Cardiac septum (tissue), 1 donor: ENCODE measurements around the gene ASCL2. TPM values are rescaled to one million over a fixed set of nuclear protein-coding genes. Genes with fewer than 3 reads are reported as not detected.
A peak's percentile ranks its signal among the peaks of the same experiment; 100 is the strongest.

Source experiments
- DNase-seq: peaks from one replicate; pipeline ENCODE4 v3.0.0-alpha.2; 2020; ENCODE audit warnings: low spot score
- intact Hi-C: fragments of 100-400 bp; cut with DNase I; formaldehyde crosslinking; loops from one replicate; pipeline ENCODE4 v1.14.0; 2022
- total RNA-seq: library from RNA; stranded (reverse); fragmentation: NEBNext Ultra II Directional; extraction: Animal tissue kit (Norgen Biotek cat#: 25700); gene quantifications from one replicate; pipeline ENCODE4 v1.2.1, GENCODE V29; 2021
- donor health status: DM: no; HTN: no; CAD: no.

ASCL2 gene
- total RNA-seq, 1 donor from 2014 or later, result not detected

- peak; percentile 35 for DNase-seq
- intact Hi-C loops, result no loop called here
Observed at GRCh38 chr11:2265854-2266585, 4.4 kb downstream of the ASCL2 start.

- peak; percentile 74 for DNase-seq
- intact Hi-C loops, result no loop called here
Observed at GRCh38 chr11:2265396-2265795, 5.0 kb downstream of the ASCL2 start.

- intact Hi-C loops, result no loop called here
- DNase-seq, result peak; percentile 58
Observed at GRCh38 chr11:2264366-2265053, 5.9 kb downstream of the ASCL2 start.

GRCh38 chr11:2263724-2264360, 6.5 kb downstream of the ASCL2 start:
- peak; percentile 58 for DNase-seq
- intact Hi-C loops, result no loop called here

GRCh38 chr11:2263071-2263565, 7.3 kb downstream of the ASCL2 start:
- intact Hi-C loops, result no loop called here
- no peak for DNase-seq

- intact Hi-C loops, result no loop called here
- peak; percentile 66 for DNase-seq
Observed at GRCh38 chr11:2262301-2263070, 7.9 kb downstream of the ASCL2 start.

GRCh38 chr11:2261436-2262230, 8.8 kb downstream of the ASCL2 start:
- intact Hi-C loops, result no loop called here
- DNase-seq, result peak; percentile 55

GRCh38 chr11:2260491-2261364, 9.7 kb downstream of the ASCL2 start:
- intact Hi-C loops, result no loop called here
- peak; percentile 69 for DNase-seq

GRCh38 chr11:2259897-2260451, 10.4 kb downstream of the ASCL2 start:
- DNase-seq, result peak; percentile 36
- intact Hi-C loops, result no loop called here

GRCh38 chr11:2259466-2259830, 10.9 kb downstream of the ASCL2 start:
- intact Hi-C loops, result no loop called here
- peak; percentile 67 for DNase-seq

- peak; percentile 71 for DNase-seq
- intact Hi-C loops, result no loop called here
Observed at GRCh38 chr11:2258501-2259465, 11.6 kb downstream of the ASCL2 start.

GRCh38 chr11:2256951-2257700, 13.3 kb downstream of the ASCL2 start:
- intact Hi-C loops, result no loop called here
- DNase-seq, result peak; percentile 73

GRCh38 chr11:2256293-2256913, 14.0 kb downstream of the ASCL2 start:
- DNase-seq, result peak; percentile 53
- intact Hi-C loops, result no loop called here

GRCh38 chr11:2252018-2252417, 18.4 kb downstream of the ASCL2 start:
- intact Hi-C loops, result no loop called here
- DNase-seq, result no peak

GRCh38 chr11:2251138-2251537, 19.2 kb downstream of the ASCL2 start:
- no peak for DNase-seq
- intact Hi-C loops, result no loop called here

GRCh38 chr11:2250485-2250884, 19.9 kb downstream of the ASCL2 start:
- DNase-seq, result no peak
- intact Hi-C loops, result no loop called here
